Sciatic nerve (tissue), 2 donors: ENCODE measurements around the gene NATD1. TPM values are rescaled to one million over a fixed set of nuclear protein-coding genes. Genes with fewer than 3 reads are reported as not detected.

Experiments
- ATAC-seq: fragments of 200-7000 bp; cut with Tn5 transposase; one replicate; pipeline ENCODE4 v1.9.1; 2020; ENCODE audit warnings: mild to moderate bottlenecking, moderate library complexity
- DNase-seq: peaks from one replicate; pipeline ENCODE4 v3.0.0-alpha.2; 2020; ENCODE audit warnings: low spot score
- intact Hi-C: fragments of 100-400 bp; cut with DNase I; formaldehyde crosslinking; loops from one replicate; pipeline ENCODE4 v1.14.2; 2022
- total RNA-seq: library from RNA; stranded (reverse); fragmentation: NEBNext Ultra II Directional; extraction: Animal tissue kit (Norgen Biotek cat#: 25700); gene quantifications from one replicate; pipeline ENCODE4 v1.2.1, GENCODE V29; 2021
- donor health status: DM: no; HTN: no; CAD: no.
- donor health status: DM: no; HTN: no; CAD: no.

The NATD1 gene, protein sequence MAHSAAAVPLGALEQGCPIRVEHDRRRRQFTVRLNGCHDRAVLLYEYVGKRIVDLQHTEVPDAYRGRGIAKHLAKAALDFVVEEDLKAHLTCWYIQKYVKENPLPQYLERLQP
- 9.3 TPM for total RNA-seq

GRCh38 chr17:21252796-21253645, at the start of gene NATD1:
Gene NATD1 (minus strand): TSS chr17:21253410. CDS start chr17:21253264, 146 bp downstream.
- peak; percentile 87 for ATAC-seq
- intact Hi-C loops: no loop called here
- DNase-seq: peak; percentile 91

GRCh38 chr17:21301593-21302550, 48.7 kb upstream of the NATD1 start:
- no peak for DNase-seq
- intact Hi-C loops: no loop called here
- ATAC-seq: no peak

DNA sequence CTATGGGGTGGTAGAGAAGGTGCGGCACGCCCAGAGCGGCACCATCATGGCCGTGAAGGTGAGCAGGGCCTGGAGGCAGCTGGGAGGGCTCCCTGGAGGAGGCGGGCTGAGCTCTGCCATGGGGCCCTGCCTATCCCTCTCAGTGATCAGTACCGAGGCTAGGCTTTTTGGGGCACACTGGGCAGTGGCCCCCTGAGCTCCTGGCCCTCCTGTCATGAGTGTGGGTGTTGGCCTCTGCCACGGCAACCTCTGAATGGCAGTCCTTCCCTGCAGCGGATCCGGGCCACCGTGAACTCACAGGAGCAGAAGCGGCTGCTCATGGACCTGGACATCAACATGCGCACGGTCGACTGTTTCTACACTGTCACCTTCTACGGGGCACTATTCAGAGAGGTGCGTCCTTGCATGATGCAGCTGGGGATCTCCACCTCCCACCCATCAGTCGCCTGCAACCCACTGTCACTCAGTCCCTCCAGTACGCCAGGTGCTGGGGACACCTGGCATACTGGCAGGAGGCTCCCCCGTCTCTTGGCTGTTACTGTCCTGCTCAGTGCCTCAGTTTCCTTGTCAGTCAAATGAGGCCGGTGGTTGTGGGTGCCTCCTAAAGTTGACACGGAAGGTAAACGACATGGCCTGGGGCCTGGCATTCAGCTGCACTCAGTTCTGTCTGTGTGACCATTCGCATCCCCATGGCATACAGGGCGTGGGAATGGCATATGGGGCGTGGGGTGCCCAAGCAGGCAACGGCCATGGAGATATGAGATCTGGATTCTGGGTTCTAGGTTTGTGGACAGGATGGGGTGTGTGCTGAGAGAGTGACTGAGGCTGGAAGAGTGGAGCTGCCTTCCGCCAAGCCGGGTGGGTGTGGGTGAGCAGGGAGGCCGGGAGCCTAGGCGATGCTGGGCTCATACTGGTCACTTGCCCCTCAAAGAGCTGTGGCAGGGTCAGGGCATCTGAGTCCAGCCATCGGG, 47.7 kb upstream of the NATD1 start:
- intact Hi-C loops: no loop called here
- DNase-seq: no peak
- no peak for ATAC-seq

- ATAC-seq (no peak), DNase-seq (no peak)
- intact Hi-C loops: no loop called here
Measured at GRCh38 chr17:21299981-21300600, 46.9 kb upstream of the NATD1 start.

DNA sequence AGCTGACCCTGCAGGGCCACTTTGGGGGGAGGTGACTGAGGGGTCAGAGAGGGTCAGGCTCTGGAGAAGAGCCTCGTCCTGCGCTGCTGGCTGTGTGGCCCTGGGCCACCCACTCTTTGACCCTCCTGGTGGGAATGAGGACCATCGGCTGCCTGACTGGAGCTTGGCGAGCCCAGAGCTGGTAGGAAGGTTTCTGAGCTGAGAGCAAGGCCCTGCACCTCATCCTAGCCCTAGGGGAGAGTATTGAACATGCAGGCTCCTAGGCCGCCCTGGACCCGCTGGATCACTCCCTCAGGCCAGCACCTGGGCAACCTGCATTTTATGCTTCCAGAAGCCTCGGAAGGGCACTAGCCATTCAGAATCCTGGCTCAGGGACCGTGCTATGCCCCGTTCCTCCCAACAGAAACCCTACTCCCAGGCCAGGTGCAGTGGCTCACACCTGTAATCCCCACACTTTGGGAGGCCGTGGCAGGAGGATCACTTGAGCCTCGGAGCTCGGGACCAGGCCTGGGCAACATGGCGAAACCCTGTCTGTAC, 45.8 kb upstream of the NATD1 start:
- no peak for DNase-seq
- intact Hi-C loops: no loop called here
- no peak for ATAC-seq

DNA sequence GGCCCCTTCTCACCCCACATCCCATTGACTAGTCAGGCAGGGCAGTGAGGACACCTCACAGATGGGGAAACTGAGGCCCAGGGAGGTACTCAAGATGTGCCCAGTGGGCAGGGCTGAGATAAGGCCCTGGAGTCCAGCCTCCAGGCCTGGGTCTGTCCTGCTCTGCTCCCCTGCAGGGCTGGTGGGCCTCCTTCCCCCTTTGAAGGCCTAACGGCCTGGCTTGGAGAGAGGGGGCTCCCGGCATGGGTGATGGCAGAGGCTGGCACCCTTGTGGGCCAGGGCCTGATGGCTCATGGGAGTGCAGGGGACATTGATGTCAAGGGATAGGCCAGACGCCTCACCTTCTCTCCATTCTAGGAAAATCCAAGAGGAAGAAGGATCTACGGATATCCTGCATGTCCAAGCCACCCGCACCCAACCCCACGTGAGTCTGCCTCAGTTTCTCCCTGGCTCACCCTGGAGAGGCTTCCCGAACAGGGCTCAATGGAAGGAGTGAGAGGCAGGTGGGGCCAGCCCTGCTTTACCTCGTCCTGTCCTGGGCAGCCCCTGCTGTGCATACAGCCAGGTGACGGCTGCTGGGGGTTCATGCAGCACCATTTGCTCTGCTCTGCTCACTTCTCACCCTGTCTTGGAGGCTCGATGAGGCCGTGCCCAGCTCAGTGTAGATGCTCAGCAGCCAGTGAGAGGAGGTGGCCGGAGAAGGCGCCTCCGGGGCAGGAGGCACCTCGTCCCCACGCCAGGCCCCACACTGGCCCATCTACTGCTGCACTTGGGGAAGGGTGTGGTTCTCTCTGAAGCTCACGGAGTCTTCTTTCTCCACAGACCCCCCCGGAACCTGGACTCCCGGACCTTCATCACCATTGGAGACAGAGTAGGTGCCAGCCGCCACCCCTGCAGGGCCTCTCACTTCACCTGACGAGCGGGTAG, 45.1 kb upstream of the NATD1 start:
- intact Hi-C loops: no loop called here
- ATAC-seq (no peak), DNase-seq (no peak)

GRCh38 chr17:21297597-21297996, 44.4 kb upstream of the NATD1 start:
- ATAC-seq: no peak
- DNase-seq: no peak
- intact Hi-C loops: no loop called here

DNA sequence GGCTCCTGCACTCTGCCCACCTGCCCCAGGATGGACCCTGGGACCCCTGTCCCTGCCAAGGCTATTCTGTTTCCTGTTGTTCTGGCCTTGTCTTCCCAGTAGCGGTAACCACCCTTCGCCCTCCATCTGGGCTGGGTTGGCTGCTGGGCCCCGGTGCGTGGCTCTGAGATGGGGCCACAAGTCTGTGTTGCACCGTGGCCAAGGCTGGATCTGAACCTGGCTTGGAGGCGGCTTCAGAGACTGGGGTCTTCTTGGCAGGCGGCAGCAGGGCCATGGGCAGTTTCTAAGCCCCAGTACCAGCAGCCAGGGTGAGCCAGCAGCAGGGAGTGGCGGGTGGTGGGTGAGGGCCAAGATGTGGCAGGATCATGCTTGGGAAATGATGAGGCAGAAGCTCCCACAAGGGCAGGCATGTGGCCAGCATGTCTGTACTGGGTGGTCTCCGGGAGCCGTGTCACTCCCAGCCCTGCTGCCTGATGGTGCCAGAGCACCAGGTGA, 43.9 kb upstream of the NATD1 start:
- DNase-seq: no peak
- intact Hi-C loops: no loop called here
- no peak for ATAC-seq

DNA sequence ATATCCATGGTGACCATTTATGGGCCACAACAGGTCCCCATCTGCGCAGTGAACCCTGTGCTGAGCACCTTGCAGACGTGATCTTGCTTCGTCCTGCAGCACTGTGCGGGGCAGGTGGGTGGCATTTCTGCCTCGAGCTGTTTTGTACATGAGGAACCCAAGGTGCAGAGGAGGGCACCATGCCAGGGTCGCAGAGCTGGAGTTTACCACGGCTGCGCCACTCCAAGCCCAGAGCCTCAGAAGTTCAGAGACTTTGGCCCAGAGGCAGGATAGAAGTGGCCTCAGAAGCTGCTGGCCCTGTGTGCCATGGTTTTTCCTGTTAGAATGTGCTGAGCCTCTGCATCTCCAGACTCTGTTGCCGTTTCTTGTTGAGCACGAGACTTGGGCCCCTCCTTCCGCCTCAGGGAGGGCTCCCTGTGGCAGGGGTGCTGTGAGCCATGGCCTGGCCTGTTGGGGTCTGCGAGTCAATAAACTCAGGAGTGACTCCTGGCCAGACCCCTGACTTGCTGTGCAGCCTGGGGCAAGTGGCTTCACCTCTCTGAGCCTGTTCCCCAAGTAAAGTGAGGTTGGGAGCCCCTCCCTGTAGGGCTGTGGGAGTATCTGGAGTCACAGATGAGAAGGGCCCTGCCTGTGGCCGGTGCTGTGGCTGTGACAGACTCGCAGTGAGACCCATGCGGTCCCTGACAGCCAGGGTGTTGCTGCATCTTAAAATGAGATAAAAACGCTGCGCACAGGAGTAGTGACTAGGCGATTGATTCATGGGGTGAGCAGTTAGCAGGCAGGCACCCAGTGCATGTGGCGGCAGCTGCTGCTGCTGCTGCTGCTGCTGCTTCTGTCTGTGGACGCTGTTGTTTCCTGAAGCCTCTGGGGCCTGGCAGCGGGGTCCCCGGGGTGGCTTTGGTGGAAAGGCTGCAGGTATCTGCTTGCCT, 43.2 kb upstream of the NATD1 start:
- intact Hi-C loops: no loop called here

GRCh38 chr17:21295036-21295952, 42.1 kb upstream of the NATD1 start:
- peak; percentile 11 for ATAC-seq
- intact Hi-C loops: no loop called here
- DNase-seq: no peak

More for the DNA sequence above, 43.2 kb upstream of the NATD1 start:
- ATAC-seq: no peak
- no peak for DNase-seq

DNA sequence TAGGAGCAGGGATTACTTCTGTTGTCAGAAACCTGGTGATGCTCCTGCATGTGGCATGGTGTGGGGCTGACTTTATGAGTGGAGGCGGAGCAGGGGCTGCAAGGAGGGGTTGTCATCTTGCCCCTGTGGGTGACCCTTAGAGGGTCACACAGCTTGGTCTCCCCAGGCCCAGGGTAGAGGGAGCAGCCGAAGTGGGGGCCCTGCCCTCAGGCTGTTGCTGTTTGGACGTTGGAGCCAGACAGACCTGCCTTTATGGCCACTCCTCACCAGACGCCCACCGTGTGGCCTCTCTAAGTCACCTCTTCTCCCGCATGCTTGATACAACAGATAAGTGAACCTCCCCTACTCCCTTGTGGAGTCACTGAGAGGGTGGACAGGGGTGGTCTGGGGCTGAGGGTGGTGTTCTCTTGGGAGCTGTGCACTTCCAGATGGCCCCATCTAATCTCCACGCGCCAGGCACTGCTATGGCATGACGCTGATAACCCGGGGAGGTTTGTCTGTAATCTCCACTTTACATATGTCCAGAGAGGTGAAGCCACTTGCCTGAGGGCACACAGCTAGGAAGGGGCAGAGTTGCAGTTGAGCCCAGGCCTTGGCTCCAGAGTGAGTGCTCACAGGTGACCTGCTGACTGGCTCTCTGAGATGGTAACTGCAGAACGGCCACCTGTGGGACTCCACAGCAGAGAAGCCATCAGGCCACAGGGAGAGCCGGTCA, 41.3 kb upstream of the NATD1 start:
- no peak for DNase-seq
- intact Hi-C loops: no loop called here
- ATAC-seq: no peak

DNA sequence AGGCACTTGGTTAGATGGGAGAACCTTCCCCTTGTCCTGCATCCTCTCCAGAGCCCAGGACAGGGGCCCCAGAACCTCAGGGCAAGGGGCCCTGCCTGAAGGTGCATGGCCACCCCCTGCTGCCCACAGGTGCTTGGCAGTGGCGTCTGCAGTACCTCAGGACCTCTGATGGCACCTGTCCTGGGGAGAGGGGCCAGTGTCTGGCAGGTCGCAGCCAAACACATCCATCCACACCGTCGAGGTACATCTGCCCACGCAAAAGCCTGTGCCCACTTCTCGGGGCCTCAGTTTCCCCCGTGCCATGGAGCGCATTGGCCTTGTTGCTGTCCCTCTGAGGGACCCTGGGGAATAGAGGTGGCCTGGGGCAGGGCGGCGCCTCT, 40.6 kb upstream of the NATD1 start:
- intact Hi-C loops: no loop called here

GRCh38 chr17:21292867-21293830, 39.9 kb upstream of the NATD1 start:
- DNase-seq (no peak), ATAC-seq (peak; percentile 1)
- intact Hi-C loops: no loop called here

More for the DNA sequence above, 40.6 kb upstream of the NATD1 start:
- DNase-seq (no peak), ATAC-seq (no peak)
